Liver (tissue), 3 donors: Measurements from ENCODE around the gene ENTPD1.

Experiments
- EGR1 ChIP-seq, 2 donors: IDR thresholded peaks; 2 replicates each; pipeline ENCODE4 v1.6.1; 2016 to 2018; ENCODE audit warnings: antibody characterized with exemption in 2 of 2, low read depth in 2 of 2
- JUND ChIP-seq, 2 donors: IDR thresholded peaks; 2 replicates each; pipeline ENCODE4 v1.6.1; 2016; ENCODE audit warnings: antibody characterized with exemption in 2 of 2
- RAD21 ChIP-seq, 2 donors: IDR thresholded peaks; 2 replicates each; pipeline ENCODE4 v1.6.1; 2016; ENCODE audit warnings: antibody characterized with exemption in 2 of 2, mild to moderate bottlenecking in 2 of 2
- YY1 ChIP-seq: IDR thresholded peaks from 2 replicates; pipeline ENCODE4 v1.6.1; 2016; ENCODE audit warnings: antibody characterized with exemption, mild to moderate bottlenecking
- TF ChIP-seq, protein P1 (sequence below): IDR thresholded peaks from 2 replicates; pipeline ENCODE4 v1.6.1; 2016; ENCODE audit warnings: antibody characterized with exemption
- TF ChIP-seq, protein P2 (sequence below): fragments of 150-350 bp; IDR thresholded peaks from 2 replicates; pipeline ENCODE4 v1.5.1; 2017; ENCODE audit warnings: improper control_type of control experiment, low read depth, low read length; ENCODE audit not compliant: missing input control
- TF ChIP-seq, protein P3 (sequence below): IDR thresholded peaks from 2 replicates; pipeline ENCODE4 v1.6.1; 2016; ENCODE audit warnings: antibody characterized with exemption, mild to moderate bottlenecking
- TF ChIP-seq, protein P4 (sequence below): IDR thresholded peaks from 2 replicates; pipeline ENCODE4 v1.6.1; 2016; ENCODE audit warnings: antibody characterized with exemption
- donor health status: healthy.
- donor health status: healthy.

DNA sequence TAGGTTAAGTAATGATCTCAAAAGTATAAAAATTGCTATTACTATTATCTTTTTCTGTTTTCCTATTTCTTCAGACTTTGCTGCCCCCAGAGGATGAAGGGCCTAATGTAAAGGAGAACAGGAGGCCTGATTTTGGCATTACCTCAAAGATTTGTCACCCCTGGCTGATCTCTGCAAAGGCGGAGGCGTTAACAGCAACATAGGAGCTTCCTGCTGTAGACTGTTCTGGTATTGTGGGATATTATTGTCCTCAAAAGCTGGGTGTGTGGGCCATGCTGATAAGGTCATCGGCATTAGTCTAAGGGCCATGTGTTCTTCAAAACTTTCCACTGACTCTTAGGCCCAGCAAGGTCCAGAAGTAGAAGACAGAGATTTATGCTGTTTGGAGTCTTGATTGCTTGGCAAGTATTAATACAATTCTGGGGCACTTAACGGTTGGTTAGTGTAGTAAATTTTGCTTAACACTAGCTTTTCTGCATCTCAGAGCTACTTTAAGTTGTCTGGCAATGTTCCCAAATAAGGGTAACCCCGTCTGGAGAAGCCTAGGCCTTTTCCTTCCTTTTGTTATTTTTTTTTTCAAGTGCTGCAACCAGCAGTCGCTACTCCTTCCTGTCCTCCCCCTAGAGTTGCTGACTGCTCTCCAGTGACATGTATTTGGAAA is 14.0 kb upstream of the ENTPD1 start:
- TF ChIP-seq RAD21 (IDR thresholded peaks at IDR 0.05) (peak in 1 of 2 donors; percentile 29), EGR1 (IDR thresholded peaks at IDR 0.05; ENCODE audit: low read depth in 2 of 2) (no peak), YY1 (peak; percentile 20), JUND (IDR thresholded peaks at IDR 0.05) (no peak)
- TF ChIP-seq, protein P1, sequence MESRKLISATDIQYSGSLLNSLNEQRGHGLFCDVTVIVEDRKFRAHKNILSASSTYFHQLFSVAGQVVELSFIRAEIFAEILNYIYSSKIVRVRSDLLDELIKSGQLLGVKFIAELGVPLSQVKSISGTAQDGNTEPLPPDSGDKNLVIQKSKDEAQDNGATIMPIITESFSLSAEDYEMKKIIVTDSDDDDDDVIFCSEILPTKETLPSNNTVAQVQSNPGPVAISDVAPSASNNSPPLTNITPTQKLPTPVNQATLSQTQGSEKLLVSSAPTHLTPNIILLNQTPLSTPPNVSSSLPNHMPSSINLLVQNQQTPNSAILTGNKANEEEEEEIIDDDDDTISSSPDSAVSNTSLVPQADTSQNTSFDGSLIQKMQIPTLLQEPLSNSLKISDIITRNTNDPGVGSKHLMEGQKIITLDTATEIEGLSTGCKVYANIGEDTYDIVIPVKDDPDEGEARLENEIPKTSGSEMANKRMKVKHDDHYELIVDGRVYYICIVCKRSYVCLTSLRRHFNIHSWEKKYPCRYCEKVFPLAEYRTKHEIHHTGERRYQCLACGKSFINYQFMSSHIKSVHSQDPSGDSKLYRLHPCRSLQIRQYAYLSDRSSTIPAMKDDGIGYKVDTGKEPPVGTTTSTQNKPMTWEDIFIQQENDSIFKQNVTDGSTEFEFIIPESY, result no peak
- TF ChIP-seq, protein P2, sequence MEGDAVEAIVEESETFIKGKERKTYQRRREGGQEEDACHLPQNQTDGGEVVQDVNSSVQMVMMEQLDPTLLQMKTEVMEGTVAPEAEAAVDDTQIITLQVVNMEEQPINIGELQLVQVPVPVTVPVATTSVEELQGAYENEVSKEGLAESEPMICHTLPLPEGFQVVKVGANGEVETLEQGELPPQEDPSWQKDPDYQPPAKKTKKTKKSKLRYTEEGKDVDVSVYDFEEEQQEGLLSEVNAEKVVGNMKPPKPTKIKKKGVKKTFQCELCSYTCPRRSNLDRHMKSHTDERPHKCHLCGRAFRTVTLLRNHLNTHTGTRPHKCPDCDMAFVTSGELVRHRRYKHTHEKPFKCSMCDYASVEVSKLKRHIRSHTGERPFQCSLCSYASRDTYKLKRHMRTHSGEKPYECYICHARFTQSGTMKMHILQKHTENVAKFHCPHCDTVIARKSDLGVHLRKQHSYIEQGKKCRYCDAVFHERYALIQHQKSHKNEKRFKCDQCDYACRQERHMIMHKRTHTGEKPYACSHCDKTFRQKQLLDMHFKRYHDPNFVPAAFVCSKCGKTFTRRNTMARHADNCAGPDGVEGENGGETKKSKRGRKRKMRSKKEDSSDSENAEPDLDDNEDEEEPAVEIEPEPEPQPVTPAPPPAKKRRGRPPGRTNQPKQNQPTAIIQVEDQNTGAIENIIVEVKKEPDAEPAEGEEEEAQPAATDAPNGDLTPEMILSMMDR, result no peak
- TF ChIP-seq, protein P3, sequence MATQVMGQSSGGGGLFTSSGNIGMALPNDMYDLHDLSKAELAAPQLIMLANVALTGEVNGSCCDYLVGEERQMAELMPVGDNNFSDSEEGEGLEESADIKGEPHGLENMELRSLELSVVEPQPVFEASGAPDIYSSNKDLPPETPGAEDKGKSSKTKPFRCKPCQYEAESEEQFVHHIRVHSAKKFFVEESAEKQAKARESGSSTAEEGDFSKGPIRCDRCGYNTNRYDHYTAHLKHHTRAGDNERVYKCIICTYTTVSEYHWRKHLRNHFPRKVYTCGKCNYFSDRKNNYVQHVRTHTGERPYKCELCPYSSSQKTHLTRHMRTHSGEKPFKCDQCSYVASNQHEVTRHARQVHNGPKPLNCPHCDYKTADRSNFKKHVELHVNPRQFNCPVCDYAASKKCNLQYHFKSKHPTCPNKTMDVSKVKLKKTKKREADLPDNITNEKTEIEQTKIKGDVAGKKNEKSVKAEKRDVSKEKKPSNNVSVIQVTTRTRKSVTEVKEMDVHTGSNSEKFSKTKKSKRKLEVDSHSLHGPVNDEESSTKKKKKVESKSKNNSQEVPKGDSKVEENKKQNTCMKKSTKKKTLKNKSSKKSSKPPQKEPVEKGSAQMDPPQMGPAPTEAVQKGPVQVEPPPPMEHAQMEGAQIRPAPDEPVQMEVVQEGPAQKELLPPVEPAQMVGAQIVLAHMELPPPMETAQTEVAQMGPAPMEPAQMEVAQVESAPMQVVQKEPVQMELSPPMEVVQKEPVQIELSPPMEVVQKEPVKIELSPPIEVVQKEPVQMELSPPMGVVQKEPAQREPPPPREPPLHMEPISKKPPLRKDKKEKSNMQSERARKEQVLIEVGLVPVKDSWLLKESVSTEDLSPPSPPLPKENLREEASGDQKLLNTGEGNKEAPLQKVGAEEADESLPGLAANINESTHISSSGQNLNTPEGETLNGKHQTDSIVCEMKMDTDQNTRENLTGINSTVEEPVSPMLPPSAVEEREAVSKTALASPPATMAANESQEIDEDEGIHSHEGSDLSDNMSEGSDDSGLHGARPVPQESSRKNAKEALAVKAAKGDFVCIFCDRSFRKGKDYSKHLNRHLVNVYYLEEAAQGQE, result no peak
- TF ChIP-seq, protein P4, sequence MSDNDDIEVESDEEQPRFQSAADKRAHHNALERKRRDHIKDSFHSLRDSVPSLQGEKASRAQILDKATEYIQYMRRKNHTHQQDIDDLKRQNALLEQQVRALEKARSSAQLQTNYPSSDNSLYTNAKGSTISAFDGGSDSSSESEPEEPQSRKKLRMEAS, result no peak
